SK-N-SH treated with all-trans-retinoic acid at 6 μM for 48 hours (cell line): Measurements from ENCODE around the gene NID1.

Experiments
- BACH2 ChIP-seq: fragments of 250-450 bp; sonication (Bioruptor Pico); IDR thresholded peaks from 2 replicates; pipeline ENCODE4 v1.9.0; 2021; ENCODE audit warnings: mild to moderate bottlenecking, borderline replicate concordance
- ESRRG ChIP-seq: fragments of 250-450 bp; sonication (Bioruptor Pico); IDR thresholded peaks from 2 replicates; pipeline ENCODE4 v1.6.1; 2021; ENCODE audit warnings: mild to moderate bottlenecking
- GLIS3 ChIP-seq: fragments of 250-450 bp; sonication (Bioruptor Pico); IDR thresholded peaks from 2 replicates; pipeline ENCODE4 v1.5.0; 2020; ENCODE audit warnings: mild to moderate bottlenecking, moderate library complexity
- RARB ChIP-seq: fragments of 250-450 bp; sonication (Bioruptor Pico); IDR thresholded peaks from 2 replicates; pipeline ENCODE4 v1.8.0; 2021; ENCODE audit warnings: mild to moderate bottlenecking, moderate library complexity
- TCF4 ChIP-seq: fragments of 250-450 bp; sonication (Bioruptor Pico); IDR thresholded peaks from 2 replicates; pipeline ENCODE4 v1.8.0; 2021; ENCODE audit warnings: mild to moderate bottlenecking, moderate library complexity, borderline replicate concordance
- ZFP3 ChIP-seq: fragments of 250-450 bp; sonication (Bioruptor Pico); IDR thresholded peaks from 2 replicates; pipeline ENCODE4 v1.5.0; 2020; ENCODE audit warnings: mild to moderate bottlenecking, moderate library complexity
- ZNF565 ChIP-seq: fragments of 450-650 bp; formaldehyde crosslinking; conservative IDR thresholded peaks from 2 replicates; pipeline ENCODE4 v1.5.0; 2020; ENCODE audit warnings: low read depth, mild to moderate bottlenecking, moderate library complexity
- ZNF70 ChIP-seq: fragments of 450-650 bp; formaldehyde crosslinking; IDR thresholded peaks from 2 replicates; pipeline ENCODE4 v1.5.0; 2020; ENCODE audit warnings: mild to moderate bottlenecking, moderate library complexity
- ZNF8 ChIP-seq: fragments of 450-650 bp; formaldehyde crosslinking; IDR thresholded peaks from 2 replicates; pipeline ENCODE4 v1.5.0; 2020; ENCODE audit warnings: mild to moderate bottlenecking, moderate library complexity
- TF ChIP-seq, protein P1 (sequence below): fragments of 250-450 bp; sonication (Bioruptor Pico); IDR thresholded peaks from 2 replicates; pipeline ENCODE4 v1.5.0; 2020; ENCODE audit warnings: mild to moderate bottlenecking, moderate library complexity
- TF ChIP-seq, protein P2 (sequence below): fragments of 250-450 bp; sonication (Bioruptor Pico); IDR thresholded peaks from 2 replicates; pipeline ENCODE4 v1.5.1; 2020; ENCODE audit warnings: low read depth, mild to moderate bottlenecking, moderate library complexity
- TF ChIP-seq, protein P3 (sequence below): fragments of 250-450 bp; sonication (Bioruptor Pico); IDR thresholded peaks from 2 replicates; pipeline ENCODE4 v1.5.1; 2021; ENCODE audit warnings: mild to moderate bottlenecking, moderate library complexity

DNA sequence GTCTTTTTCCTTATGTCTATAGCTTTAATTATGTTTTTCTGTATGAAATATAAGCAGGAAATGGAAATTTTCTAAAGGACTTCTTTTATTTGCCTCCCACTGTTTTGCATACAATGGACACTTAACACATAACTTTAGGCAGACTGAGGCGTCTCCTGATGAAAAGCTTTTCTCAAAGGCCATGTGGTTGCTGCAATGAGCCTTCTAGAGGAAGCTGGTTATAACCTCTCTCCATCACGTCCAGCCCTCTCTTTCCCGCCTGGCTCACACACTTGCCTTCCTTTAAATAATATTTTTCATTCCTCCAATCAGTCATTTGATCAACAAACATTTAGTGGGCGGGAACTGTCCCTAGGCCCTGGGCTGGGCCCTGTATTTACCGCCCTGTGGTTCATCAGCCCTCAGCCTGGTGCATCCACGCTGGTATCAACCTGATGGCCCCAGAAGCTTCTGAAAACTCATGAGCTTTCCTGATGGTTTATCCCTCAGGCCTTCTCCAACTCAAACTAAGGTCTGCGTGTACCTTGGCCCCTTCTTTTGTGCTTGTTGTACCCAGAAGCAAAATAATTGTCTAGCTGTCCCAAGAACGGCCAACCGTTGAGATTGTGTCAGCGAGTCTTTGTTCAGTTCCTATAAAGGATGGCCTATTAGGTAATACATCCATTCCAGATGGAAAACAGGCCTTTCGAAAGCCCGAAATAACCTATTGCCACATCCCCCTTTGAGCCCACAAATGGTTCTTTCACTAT, 122.8 kb downstream of the NID1 start:
- TF ChIP-seq ZNF70 (CRISPR knock-in tag) (no peak), ZFP3 (CRISPR knock-in tag) (no peak), ZNF8 (CRISPR knock-in tag) (no peak), BACH2 (CRISPR knock-in tag) (no peak), RARB (CRISPR knock-in tag) (no peak), TCF4 (no peak), ESRRG (no peak), GLIS3 (no peak), ZNF565 (no peak)
- TF ChIP-seq, protein P1, sequence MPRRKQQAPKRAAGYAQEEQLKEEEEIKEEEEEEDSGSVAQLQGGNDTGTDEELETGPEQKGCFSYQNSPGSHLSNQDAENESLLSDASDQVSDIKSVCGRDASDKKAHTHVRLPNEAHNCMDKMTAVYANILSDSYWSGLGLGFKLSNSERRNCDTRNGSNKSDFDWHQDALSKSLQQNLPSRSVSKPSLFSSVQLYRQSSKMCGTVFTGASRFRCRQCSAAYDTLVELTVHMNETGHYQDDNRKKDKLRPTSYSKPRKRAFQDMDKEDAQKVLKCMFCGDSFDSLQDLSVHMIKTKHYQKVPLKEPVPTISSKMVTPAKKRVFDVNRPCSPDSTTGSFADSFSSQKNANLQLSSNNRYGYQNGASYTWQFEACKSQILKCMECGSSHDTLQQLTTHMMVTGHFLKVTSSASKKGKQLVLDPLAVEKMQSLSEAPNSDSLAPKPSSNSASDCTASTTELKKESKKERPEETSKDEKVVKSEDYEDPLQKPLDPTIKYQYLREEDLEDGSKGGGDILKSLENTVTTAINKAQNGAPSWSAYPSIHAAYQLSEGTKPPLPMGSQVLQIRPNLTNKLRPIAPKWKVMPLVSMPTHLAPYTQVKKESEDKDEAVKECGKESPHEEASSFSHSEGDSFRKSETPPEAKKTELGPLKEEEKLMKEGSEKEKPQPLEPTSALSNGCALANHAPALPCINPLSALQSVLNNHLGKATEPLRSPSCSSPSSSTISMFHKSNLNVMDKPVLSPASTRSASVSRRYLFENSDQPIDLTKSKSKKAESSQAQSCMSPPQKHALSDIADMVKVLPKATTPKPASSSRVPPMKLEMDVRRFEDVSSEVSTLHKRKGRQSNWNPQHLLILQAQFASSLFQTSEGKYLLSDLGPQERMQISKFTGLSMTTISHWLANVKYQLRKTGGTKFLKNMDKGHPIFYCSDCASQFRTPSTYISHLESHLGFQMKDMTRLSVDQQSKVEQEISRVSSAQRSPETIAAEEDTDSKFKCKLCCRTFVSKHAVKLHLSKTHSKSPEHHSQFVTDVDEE (CRISPR knock-in tag) = no peak
- TF ChIP-seq, protein P2, sequence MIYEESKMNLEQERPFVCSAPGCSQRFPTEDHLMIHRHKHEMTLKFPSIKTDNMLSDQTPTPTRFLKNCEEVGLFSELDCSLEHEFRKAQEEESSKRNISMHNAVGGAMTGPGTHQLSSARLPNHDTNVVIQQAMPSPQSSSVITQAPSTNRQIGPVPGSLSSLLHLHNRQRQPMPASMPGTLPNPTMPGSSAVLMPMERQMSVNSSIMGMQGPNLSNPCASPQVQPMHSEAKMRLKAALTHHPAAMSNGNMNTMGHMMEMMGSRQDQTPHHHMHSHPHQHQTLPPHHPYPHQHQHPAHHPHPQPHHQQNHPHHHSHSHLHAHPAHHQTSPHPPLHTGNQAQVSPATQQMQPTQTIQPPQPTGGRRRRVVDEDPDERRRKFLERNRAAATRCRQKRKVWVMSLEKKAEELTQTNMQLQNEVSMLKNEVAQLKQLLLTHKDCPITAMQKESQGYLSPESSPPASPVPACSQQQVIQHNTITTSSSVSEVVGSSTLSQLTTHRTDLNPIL (CRISPR knock-in tag) = no peak
- TF ChIP-seq, protein P3, sequence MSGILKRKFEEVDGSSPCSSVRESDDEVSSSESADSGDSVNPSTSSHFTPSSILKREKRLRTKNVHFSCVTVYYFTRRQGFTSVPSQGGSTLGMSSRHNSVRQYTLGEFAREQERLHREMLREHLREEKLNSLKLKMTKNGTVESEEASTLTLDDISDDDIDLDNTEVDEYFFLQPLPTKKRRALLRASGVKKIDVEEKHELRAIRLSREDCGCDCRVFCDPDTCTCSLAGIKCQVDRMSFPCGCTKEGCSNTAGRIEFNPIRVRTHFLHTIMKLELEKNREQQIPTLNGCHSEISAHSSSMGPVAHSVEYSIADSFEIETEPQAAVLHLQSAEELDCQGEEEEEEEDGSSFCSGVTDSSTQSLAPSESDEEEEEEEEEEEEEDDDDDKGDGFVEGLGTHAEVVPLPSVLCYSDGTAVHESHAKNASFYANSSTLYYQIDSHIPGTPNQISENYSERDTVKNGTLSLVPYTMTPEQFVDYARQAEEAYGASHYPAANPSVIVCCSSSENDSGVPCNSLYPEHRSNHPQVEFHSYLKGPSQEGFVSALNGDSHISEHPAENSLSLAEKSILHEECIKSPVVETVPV (CRISPR knock-in tag) = no peak
